Bone marrow (tissue), 2 donors: Measurements from ENCODE around the gene MAP6D1.
A peak's percentile ranks its signal among the peaks of the same experiment; 100 is the strongest.

Experiments used
- DNase-seq, 2 donors: peaks; one replicate each; lab custom pipeline; 2025; lab: John Stamatoyannopoulos, UW

Gene MAP6D1

DNA sequence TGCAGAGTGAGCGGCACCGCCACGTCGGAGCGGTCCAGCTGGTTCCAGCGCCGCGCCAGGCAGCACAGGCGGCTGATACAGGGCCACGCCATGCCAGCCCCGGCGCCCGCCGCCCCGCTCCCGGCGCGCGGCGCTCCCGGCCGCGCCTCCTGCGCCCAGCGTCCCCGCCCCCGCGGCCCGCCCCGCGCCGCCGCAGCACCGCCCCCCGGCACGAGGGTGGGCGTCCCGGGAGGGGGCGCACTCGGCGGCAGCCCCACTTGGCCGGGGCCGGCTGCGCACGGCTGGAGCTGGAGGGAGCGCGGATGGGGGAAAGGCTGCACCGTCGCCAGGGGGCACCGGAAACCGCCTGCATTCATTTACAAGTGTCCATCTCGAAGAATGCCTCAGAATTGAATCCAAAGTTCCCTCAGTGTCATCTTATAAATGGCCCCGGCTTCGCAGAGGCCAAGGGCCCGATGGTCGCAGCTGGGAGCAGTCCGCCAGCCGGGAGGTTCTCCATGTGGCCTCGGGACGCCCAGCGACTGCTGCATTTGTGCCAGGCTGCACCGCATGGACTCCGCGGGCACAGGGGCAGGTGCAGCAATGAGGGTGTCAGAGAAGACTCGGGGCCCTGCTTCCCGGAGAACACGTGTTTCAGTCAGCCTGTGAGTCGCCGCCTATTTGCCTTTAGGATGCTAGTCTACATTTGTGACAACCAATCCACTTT, at the start of gene MAP6D1:
Gene MAP6D1 (minus strand): TSS at position 122 of the 706 bp plus-strand sequence. CDS start 30 bp downstream, at position 92.
- DNase-seq: peak in 1 of 2 donors; percentile 9

DNA sequence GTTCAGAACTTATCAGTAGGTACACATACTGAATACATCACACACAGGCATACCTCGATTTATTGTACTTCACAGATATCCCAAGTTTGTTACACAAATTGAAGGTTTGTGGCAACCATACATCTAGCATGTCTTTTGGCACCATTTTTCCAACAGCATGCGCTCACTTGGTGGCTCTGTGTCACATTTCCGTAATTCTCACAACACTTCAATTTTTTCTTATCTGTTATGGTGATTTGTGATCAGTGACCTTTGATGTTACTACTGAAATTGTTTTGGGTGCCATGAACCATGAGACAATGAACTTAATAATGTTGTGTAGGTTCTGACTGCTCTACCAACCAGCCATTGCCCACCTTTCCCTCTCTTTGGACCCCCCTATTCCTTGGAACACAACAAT, 48.5 kb upstream of the MAP6D1 start:
- DNase-seq: no peak

DNA sequence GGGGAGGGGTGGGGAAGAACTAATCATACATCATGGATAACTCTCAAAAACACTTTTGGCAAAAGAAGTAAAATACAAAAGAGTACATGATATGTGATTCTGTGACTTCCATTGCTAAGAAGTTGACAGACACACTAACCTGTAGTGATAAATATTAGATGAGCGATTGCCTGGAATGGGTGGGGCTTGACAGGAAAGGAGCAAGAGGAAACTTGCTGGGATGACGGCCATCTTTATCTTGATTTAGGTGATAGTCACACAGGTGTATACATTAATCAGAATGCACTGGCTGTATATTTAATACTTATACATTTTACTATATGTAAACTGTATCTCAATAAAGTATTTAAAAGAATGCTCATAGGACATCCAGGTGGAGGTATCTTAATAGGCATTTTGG, 46.2 kb upstream of the MAP6D1 start:
- no peak for DNase-seq

DNA sequence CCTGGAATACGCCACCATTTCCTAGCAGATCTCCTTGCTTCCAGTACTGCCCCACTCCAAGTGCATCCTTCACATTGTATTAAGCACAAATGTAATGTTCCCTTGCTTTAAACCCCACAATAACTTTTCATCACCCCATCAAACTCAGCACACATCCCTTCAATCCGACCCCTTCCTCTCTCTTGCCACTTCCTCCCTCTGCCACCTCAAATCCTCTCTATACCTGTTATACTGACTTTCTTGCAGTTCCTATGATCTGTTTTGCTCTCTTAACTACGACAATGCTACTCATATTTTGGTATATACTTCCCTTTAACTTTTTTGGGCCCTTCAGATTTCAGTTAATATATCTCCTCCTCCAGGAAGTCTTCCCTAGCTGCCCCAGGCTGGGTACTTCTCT, 45.2 kb upstream of the MAP6D1 start:
- no peak for DNase-seq

DNA sequence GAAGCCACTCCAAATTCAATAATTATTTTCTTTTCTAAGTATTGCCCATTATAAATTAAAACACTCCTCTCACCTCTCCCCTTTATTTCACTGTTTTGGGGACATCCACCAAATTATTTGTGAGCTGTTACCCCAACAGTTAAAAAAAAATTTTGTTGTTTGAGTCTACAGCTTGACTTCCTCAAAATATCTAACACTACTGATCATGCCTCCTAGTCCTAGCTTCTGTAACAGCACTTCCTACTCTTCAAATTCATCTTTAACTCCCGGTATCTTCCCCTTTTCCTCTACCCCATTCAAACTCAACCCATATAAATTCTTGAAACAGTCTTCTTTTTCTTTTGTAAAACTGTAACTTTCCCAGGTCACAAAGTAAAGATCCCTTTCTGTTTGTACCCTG, 43.4 kb upstream of the MAP6D1 start:
- DNase-seq: peak in 1 of 2 donors; percentile 74

DNA sequence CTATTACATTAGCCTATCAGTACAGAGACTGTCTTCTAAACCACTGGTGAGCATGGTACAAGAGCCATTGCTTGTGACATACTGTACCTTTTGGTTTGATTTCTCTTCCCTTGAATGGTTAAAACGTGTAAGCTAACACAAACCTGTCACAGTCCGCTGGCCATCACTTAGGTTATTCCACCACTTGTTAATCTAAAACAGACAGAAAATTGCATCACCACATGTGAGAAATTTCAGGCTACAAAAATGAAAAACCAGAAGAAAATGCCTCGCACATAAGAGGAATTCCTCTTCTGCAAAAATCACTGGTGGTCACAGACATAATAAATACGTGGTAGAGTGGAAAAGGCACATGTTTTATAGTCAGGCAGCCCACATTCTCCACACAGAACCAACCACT, 37.2 kb upstream of the MAP6D1 start:
- DNase-seq: no peak

DNA sequence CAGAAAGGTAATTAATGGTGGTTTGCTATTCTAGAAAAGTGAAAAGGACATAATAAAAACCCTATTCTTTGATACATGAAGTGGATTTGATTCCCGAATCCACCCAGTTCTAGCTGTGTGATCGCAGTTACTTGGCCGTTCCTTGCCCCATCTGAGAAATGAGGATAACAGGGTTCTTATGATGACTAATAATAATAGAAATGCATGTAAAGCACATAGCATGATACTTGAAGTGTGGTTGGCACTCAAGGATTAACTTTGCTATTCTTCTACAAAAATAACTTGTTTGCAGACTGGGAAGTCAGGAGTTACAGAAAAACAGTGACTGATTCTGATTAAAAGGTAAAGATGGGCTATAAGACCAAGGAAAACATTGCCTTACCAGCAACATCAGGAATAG, 32.5 kb upstream of the MAP6D1 start:
- DNase-seq: no peak

DNA sequence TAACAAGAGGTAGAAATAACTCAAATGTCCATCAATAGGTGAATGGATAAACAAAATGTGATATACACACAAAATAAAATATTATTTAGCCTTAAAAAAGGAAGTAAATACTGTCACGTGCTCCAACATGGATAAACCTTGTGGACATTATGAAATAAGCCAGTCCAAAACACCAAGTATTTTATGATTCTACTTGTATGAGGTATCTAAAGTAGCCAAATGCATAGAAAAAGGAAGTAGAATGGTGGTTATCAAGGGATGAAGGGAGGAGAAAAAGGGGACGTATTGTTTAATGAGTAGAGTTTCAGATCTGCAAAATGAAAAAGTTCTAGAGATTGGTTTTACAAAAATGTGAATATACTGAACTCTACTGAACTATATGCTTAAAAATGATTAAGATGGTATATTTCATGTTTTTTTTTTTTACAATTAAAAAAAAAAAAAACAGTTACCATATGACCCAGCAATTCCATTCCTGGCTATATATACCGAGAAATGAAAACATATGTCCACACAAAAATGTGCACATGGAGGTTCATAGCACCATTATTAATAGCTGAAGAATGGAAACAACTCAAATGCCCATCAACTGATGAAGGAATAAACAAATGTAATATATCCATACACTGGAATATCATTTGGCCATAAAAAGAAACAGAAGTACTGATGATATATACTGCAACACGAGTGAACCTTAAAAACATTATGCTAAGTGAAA, 29.1 kb upstream of the MAP6D1 start:
- no peak for DNase-seq

DNA sequence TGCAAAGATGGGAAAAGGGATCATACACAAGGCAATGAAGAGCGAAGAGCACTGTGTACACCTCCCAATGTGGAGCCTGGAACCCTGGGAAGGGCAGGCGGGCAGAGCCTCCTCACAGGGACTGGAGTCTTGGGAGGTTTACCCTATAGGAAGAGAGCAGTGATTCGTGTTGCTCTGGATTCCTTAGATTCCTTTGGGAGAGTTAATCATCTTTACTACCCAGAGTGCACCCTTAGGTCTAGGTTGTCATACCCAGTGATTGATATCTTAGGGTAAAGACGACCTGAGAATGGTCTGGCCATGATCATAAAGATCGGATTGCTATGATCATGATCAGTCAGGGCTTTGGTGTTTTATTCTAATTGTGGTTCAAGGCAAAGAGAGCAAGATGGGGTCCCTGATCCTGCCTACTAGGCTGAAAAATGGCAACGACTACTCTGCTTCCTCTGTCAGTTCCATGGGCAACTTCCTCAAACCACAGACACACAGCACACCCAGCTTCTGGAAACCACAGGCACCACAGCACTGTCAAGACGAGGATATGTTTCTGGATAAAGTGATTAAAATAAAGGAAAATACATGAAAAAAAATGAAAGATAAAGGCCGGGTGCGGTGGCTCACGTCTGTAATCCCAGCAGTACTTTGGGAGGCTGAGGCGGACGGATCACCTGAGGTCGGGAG, 20.4 kb upstream of the MAP6D1 start:
- no peak for DNase-seq

DNA sequence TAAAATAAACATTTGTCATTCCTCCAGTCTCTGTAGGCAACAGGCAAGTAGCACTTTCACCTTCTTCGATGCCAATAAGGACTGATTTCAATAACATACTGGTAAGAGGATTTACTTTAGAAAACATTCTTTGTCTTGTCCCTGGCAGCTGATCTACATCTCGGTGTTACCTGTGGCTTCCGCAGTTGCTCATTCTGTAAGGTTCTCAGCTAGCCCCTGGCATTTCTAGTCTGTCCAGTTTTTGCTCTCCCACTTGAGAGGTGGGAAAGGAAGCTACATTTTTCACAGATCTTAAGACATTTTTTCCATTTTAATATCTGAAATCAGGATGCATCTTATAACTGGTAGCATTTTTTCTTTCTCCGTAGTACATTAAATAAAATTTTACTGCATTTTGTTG, 19.7 kb upstream of the MAP6D1 start:
- no peak for DNase-seq

DNA sequence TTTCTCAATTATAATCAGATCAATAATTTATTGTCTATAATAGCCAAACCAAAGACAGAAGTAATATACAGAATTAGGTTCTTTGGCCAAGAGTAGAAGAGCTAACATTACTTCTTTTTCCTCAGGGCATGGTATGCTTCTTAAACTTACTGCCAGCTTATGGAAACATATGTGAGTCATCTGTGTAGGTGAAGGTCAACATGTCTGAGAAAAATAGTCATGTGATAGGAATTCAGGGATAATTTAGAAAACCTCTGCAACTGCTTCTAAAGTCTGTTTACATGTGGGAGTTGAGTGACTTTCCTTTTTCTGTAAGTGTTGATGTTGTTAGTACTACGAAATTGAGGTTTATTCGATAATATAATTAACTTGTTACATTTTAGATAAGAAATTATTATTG, 19.2 kb upstream of the MAP6D1 start:
- DNase-seq: no peak

DNA sequence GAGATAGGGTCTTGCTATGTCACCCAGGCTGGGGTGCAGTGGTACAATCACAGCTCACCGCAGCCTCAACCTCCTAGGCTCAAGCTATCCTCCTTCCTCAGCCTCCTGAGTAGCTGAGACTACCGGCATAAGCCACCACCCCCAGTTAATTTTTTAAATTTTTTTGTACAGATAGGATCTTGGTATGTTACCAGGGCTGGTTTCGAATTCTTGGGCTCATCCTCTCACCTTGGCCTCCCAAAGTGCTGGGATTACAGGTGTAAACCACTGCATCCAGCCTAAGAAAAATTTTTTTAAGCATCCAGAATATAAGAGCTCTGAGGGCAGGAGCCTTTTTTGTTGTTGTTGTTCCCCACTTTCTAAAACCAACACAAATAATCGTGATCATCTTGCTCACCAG, 14.4 kb upstream of the MAP6D1 start:
- DNase-seq: no peak

DNA sequence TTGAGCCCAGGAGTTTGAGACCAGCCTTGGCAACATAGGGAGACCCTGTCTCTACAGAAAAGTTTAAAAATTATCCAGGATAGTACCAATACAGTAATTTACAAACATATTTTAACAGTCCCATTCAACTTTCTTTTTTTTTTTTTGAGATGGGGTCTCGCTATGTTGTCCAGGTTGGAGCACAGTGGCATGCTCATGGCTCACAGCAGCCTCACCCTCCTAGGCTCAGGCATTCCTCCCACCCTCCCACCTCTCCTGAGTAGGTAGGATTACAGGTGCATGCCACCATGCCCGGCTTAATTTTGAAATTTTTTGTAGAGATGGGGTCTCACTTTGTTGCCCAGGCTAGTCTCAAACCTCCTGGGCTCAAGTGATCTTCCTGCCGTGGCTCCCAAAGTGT, 12.5 kb upstream of the MAP6D1 start:
- no peak for DNase-seq

DNA sequence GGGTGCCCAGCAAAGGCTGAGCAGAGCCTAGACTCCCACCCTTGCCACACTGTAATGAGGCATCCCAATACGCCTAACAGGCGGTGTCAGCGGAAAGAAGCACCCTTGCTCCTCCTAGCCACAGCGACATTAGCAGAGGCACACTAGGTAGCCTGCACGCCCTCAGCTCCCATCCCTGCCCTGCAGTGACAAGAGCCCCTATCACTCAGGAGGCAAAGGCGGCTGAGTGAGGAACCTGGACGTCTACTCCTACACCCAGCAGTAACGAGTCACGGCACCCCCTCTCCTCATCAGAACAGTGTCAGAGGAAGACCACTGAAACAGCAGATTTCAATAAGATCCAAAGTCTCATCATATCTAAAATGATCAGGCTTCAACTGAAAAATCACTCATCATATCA, 12.0 kb upstream of the MAP6D1 start:
- DNase-seq: no peak

DNA sequence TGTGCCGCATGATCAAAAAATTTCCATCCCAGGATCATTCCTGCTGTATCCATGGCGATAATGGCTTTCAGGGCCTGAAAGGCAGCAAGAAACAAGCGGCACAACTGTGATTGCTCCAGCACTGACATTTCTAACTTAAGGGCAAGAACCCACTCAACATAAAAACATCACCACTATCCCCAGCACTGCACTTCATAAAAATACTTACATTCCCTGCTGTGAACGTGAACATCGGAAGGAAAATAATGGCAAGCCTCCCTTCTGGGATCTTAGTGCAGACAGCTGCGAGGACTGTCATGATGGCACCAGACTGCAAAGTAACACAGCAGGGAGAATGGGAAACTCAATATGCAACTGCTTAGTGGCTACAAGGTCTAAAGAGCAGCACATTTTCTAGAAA, 8.1 kb upstream of the MAP6D1 start:
- DNase-seq: no peak

DNA sequence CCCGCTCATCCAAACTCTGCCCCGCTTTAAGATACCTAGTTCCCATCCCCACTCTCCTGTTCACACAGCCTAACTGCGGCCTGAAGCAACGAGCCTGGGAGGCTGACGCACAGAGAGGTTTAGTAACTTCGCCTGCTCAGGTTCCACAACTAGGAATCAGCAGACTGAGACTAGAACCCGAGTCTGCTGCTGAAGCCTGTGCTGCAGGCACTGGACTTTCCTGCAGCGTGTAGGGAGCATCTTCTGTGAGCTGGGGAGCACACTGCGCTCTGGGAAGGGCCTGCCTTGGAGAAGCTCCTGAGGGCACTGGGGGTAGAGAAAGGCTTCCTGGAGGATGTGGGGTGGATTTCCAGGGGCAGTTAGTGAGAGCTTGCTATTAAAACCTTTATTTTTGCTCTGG, 4.8 kb upstream of the MAP6D1 start:
- DNase-seq: no peak

DNA sequence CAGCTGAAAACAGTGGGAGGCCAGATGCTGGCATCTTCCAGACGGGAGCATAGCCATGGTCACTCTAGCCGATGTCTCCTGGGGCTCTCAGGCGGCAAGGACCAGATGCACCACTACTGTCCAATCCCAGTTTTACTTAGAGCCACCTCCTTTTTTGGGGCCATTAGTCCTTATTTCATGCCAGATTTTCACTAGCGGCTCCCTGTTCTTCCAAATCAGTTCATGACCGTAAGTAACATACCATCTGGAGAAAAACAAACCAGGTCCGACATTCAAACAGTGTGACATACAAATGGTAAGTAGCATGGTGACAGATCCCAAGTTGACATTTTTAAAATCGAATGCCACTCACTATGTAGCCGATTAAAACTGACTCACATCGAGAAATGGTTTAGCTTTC, 4.1 kb upstream of the MAP6D1 start:
- DNase-seq: no peak

DNA sequence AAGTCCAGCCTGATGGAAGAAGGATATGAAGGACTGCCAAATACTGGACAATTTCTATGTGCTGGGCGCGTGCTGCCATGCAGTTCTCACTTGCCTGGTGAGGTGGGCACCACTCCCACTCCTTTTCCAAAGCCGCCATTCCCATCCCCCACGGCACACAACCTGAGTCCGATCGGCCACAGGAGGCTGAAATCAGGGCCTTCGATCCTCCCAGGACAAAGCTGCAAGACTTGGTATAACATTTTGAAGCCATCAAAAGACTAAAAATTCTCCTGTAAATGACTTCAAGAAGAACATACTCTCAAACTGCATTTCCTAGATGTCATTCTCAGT, 3.1 kb upstream of the MAP6D1 start:
- no peak for DNase-seq

DNA sequence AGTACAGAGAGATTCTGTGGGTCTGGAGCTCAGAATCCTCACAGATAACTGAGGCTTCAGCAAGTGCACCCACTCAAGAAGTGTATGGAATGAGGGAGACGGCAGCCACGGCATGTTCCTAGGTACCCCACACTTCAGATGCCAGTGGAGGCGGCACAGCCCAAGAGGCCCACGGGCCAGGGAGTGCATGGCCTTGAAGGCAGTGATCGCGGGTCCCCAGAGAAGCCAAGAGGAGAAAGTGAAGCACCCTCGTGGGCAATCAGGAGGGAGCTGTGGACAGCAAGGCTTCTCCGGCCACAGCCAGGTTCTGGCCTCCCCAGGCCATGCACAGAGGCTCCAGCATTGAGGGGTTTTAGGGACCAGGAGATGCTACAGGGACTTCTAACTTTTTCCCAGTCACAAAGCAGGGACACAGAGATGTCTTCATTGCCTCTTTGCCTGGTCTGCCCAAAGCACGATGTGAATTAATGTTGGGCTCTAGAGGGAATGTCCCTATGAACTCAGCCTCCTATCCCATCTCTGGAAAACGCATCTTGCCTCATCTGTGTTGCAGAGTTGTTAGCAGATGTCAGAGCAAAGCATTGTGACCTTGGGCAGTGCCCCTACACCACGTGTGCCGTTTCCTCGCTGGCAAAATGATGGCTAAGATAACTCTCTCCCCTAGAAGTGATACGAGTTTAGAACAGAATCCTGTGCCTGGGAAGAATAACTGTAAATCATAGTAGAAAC, 2.6 kb upstream of the MAP6D1 start:
- no peak for DNase-seq

DNA sequence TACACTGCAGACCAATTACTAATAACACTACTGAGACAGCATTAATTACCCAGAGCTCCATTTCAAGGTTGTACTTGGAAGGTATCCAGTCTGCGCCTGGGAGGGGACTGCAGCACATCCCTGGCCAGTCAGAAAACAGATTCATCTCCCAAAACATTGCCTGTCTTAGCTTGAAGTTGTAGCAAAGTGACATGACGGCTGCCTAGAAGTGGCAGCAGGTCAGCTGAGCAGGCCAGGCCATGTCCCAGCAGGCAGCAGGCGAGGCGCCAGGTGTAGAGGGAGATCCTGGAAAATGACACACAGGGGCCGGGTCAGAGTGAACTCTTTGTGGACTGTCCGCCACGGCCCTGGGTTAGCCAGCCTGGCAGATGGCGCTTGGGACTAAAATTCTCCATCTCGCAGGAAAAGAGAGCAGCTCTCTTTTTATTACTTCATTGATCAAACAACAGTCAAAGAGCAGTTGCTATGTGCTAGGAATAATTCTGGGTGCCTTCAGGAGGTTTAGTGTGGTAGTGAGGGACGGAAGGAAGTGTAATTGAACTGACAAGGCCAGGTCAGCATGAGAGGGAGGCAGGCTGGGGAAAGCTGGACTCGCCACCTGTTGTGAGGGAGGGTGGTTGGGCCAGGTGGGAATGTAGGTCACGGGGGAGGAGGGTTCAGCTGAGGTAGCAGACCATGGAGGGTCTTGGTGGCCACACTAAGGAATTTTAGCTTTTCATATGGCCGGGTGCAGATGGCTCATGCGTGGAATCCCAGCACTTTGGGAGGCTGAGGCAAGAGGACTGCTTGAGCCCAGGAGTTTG, 1.3 kb upstream of the MAP6D1 start:
- DNase-seq: no peak

DNA sequence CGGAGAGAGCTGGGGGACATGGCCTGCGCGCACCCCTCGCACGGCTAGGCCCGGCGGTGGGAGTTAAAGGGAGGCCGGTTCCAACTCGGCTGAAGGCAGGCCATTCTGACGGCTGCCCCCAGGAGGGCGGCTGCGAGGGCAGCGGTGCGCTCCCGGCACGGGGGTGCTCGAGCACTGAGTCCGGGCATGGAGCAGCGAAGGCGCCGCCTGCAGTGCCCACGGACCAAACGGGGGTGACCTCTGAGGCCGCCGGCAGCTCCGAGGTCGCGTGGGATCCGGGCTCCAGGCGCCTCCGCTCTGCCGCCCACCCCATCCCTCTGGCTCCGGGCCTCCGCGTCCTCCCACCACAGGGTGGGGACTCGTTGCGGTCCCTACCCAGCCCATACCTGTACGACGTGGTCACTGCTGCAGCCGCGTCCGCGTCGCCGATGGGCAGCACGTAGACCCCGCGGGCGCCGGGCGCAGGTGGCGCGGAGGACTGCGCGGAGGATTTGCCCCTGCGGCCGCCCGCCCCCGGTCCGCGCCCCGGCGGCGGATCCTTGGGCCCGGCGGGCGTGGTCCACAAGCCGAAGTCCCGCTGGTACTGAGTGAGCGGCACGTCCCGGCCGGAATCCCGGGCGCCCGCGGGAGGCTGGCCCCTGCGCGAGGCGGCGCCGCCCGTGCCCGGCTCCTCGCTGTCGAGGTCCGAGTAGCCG, 469 bp downstream of the MAP6D1 start:
- DNase-seq: no peak
